Measurements from ENCODE around the gene FKBP9. TPM values are rescaled to one million over a fixed set of nuclear protein-coding genes. Genes with fewer than 3 reads are reported as not detected.

The FKBP9 gene
- total RNA-seq, 2 donors from 2014 or later = 73.2 to 115 TPM

GRCh38 chr7:33055158-33055557 lies 97.9 kb downstream of the FKBP9 start:
- Histone ChIP-seq H3K27ac (no peak overlapping the region), H3K4me1 (peaks cover 3% of the 10 kb centered on the region), H3K4me3 (no peak overlapping the region), H3K9me3 (no peaks in the 10 kb centered on the region), H3K9ac (ENCODE audit: low read depth in 2 of 2, low read length in 2 of 2) (no peak overlapping the region), H3K36me3 (no peaks in the 10 kb centered on the region), H3K27me3 (no peaks in the 10 kb centered on the region)
- TF ChIP-seq CTCF (IDR thresholded peaks at IDR 0.05) = no peak
- intact Hi-C loops (cut with DNase I) = no loop called here
- no peak for DNase-seq

Other genes starting within 250 kb of the FKBP9 start
- 10 to 100 TPM; 18.2 to 33.0 TPM for gene KBTBD2, start 65.7 kb upstream of the FKBP9 start, total RNA-seq
- 100 to 1,000 TPM in 1 of 2 donors, 10 to 100 TPM in 1; 53.9 to 104 TPM for gene NT5C3A, start 105.3 kb downstream of the FKBP9 start, total RNA-seq
- 1 to 10 TPM; 9.5 to 10.0 TPM for gene RP9, start 152.0 kb downstream of the FKBP9 start, total RNA-seq
- gene BBS9, start 172.1 kb downstream of the FKBP9 start, total RNA-seq = 10 to 100 TPM in 1 of 2 donors, 1 to 10 TPM in 1; 9.3 to 10.9 TPM

All from colonic mucosa (tissue), 4 donors.